Smooth muscle cell of the umbilical artery (primary cell): ENCODE measurements around the gene C4orf50. TPM values are rescaled to one million over a fixed set of nuclear protein-coding genes. Genes with fewer than 3 reads are reported as not detected.

Experiments
- total RNA-seq: library from RNA; depleted of rRNA; stranded (reverse); fragments of >200 nt; gene quantifications from 2 replicates; pipeline ENCODE4 v1.2.3, GENCODE V29; 2014

C4orf50 gene
- not detected in 2 replicates for total RNA-seq

DNA sequence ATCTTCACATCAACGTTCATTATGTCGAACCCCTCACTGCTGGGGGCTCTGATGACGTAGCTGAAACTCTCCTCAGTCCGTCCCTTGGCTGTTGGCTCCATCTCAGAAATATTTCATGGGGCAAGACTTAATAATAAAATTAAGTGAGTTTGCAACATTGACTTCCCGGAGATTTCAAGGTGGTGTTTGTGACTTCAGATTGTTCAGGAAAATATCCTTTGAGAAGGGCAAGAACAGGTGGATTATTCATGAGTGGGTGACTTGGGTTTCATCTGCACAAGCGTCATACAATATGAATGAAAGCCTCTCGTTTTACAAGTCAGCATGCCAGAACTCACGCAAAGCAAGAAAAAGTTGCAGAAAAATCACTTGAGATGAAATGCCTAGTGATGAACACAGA, at the start of gene C4orf50:
C4orf50 (minus strand) TSS at position 101 of the 400 bp plus-strand sequence.

DNA sequence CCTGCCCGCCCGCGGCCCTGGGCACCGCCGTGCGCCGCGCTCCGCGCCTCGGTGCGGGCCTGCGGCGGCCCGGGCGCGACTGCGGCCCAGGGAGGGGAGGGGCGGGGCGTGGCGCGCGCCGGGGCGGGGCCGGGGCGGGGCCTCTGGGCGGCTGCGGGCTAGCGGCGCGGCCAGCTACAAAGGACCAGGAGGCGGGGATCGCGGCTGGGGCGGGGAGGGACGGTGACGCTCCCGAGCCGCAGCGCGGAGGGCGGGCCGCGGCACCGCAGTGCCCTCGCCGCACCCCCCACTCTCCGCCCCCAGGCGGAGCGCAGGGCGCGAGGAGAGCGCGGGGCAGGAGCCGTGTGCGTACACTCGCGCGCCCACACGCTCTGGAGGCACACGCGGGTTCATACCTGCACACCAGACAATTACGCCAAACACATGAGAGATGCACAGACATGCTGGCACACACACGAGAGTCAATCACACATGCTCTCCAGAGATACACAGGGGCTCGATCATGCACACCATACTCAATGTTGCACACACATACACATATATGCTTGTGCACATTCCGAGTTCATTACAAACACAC, 125.1 kb downstream of the C4orf50 start, which contains the start of gene CRMP1:
CRMP1 (minus strand) TSS at position 83 of the 577 bp plus-strand sequence. CDS start 117 bp downstream, outside the sequence.

Other genes starting within 250 kb of the C4orf50 start
- 0.30 and 5.5 TPM in 2 replicates for gene CRMP1, start 125.3 kb downstream of the C4orf50 start, total RNA-seq
- gene JAKMIP1, start 182.1 kb upstream of the C4orf50 start, total RNA-seq = 0.30 TPM in 1 of 2 replicates, not detected in the other